Activated naive CD4-positive, alpha-beta T cell treated with anti-CD3 and anti-CD28 coated beads, Interleukin-2, amount 50 U/mL, for 72 hours (primary cell): Measurements from ENCODE around the gene SLC39A11. TPM values are rescaled to one million over a fixed set of nuclear protein-coding genes. Genes with fewer than 3 reads are reported as not detected.

Experiments
- ATAC-seq, 2 donors: fragments of 150-1000 bp; cut with Tn5 transposase; 2 replicates each; pipeline ENCODE4 v1.10.0; 2021; ENCODE audit warnings: mild to moderate bottlenecking in 2 of 2, moderate library complexity in 2 of 2
- DNase-seq, 2 donors: peaks; one replicate each; pipeline ENCODE4 v3.0.0; 2021 to 2022; ENCODE audit warnings: low spot score in 2 of 2
- H3K27ac Mint-ChIP-seq, 2 donors: one replicate each; pipeline ENCODE4 v1.8.0; 2022; ENCODE audit warnings: mild to moderate bottlenecking in 2 of 2, mixed read lengths in 2 of 2
- H3K36me3 Mint-ChIP-seq, 2 donors: one replicate each; pipeline ENCODE4 v1.8.0; 2022; ENCODE audit warnings: mixed read lengths in 2 of 2
- H3K9me3 Mint-ChIP-seq, 2 donors: one replicate each; pipeline ENCODE4 v1.8.0; 2022; ENCODE audit warnings: mixed read lengths in 2 of 2
- total RNA-seq, 2 donors: library from RNA; stranded (reverse); gene quantifications; one replicate each; pipeline ENCODE4 v1.2.3, GENCODE V29; 2022

The SLC39A11 gene
- total RNA-seq, 2 donors from 2014 or later = 14.8 to 17.7 TPM

DNA sequence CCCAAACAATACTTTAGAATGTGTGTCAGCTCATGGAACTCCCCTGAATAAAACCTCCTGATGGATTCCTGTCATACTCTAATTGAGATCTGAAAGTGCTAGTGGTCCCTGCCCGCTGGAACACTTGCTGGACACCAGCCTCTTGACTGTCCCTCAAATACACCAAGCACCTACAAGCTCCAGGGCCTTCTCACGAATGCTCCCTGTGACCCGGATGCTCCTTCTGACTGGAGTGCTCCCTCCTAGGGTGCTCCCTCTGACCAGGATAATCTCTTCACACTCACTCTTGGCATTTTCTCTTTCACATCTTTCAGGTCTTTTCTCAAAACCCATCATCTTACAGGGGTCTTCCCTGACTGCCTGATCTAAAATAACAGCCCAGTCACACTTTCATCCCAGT, 205.9 kb downstream of the SLC39A11 start:
- Mint-ChIP-seq H3K9me3 (peaks cover 0 to 11% of the 10 kb centered on the region in 2 donors), H3K36me3 (peaks cover 0 to 36% of the 10 kb centered on the region in 2 donors), H3K27ac (no peak overlapping the region)
- DNase-seq = no peak
- no peak for ATAC-seq

DNA sequence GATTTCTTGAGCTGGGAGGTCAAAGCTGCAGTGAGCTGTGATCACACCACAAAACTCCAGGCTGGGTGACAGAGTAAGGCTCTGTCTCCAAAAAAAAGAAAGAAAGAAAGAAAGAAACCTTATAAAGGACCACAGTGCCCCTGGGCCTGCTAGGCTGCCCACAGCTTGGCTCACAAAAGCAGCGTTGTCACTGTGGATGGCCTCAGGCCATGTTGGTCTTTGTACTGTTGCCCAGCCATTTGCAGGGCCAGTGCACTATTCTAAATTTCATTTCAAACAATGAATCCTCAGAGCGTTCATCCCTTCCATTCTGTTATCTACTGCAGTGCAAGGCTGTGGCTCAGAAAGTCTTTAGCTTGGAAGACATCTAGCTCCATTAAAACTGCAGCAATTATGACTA, 208.4 kb downstream of the SLC39A11 start:
- Mint-ChIP-seq H3K27ac (no peak overlapping the region), H3K36me3 (peaks cover 13 to 37% of the 10 kb centered on the region in 2 donors)

DNA sequence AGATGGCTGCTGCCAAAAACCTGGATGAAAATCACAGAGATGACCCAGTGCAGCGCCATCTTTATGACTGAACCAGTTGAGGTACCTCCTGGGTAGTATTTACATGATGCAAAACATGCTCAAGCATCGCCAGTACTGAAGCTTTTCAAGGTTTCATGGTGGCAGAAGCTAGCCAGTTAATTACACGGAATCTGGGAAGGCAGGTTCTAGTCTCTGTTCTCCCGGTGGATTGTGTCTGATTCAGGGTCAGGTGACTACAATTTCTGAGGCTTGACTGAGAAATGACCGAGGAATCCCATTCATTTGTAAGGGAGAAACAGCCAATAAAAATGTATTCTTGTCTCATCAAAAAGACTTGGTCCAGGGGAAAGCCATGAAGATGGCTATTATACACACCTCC, 209.1 kb downstream of the SLC39A11 start:
- no peak for DNase-seq
- peaks cover 18 to 36% of the 10 kb centered on the region in 2 donors for H3K36me3 Mint-ChIP-seq
- H3K27ac Mint-ChIP-seq = no peak overlapping the region
- no peak for ATAC-seq
- peaks cover 4 to 27% of the 10 kb centered on the region in 2 donors for H3K9me3 Mint-ChIP-seq

More for the DNA sequence above, 208.4 kb downstream of the SLC39A11 start:
- no peak for DNase-seq
- peaks cover 4 to 24% of the 10 kb centered on the region in 2 donors for H3K9me3 Mint-ChIP-seq
- ATAC-seq = no peak

DNA sequence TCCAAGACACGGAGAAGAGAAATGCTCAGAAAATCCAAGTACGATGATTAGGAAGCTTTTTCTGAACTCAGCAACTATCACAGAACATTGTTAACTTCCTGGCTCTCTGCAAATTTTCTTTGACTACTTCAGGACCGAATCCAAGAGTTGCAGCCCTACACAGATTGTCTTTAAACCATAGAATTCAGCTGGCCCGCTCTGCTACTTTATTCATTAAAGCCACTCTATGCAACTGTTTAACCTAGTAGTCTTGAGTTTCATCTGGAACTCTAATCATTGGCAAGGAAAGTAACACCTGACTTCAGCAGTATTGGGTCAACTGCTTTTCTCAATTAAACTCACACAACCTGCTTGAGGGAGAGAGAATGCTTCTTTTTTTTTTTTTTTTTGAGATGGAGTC, 210.1 kb downstream of the SLC39A11 start:
- Mint-ChIP-seq H3K36me3 (peaks cover 24 to 33% of the 10 kb centered on the region in 2 donors), H3K9me3 (peaks cover 4 to 31% of the 10 kb centered on the region in 2 donors), H3K27ac (no peak overlapping the region)
- ATAC-seq (no peak), DNase-seq (no peak)

DNA sequence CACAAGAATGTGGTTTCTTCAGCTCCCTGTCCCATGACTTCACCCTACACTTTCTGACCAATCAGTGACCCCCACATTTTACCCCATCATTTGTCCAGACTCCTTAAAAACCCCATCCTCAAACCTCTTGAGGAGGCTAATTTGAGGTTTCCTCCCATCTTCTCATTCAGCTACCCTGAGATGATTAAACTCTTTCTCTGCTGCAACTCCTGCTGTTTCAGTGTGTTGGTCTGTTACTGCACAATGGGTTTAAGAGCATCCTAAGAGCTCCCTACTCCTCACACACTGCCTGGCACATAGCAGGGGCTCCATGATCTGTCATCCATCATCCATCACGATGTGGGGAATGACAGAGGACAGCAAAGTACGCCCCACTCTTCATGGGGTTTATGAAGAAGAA, 212.6 kb downstream of the SLC39A11 start:
- Mint-ChIP-seq H3K27ac (no peak overlapping the region), H3K9me3 (peaks cover 11 to 36% of the 10 kb centered on the region in 2 donors), H3K36me3 (peaks cover 45 to 50% of the 10 kb centered on the region in 2 donors)
- DNase-seq (no peak), ATAC-seq (no peak)

DNA sequence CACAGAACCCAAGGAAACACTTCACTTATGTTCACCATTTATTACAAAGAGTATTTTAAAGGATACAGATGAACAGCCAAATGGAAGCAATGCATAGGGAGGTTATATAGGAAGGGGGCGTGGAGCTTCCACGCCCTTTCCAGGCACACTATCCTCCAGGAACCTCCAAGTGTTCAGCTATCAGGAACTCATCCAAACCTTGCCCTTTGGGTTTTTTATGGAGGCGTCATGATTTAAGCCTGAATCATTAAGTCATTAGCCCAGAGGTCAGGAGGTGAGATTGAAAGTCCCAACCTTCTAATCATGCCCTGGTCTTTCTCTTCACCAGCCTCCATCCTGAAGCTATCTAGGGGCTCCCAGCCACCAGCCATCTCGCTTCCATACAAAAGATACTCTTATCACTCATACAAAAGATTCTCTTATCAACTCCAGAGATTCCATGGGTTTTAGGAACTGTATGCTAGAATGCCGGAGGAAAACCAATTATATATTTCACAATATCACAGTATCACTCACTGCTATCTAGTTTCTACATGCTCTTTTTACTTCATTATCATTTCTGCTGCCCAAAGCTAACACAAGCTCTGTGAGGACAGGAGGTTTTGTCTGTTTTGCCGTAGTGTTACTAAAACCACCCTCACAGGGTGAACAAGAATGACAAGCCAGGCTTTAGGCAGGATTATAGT, 213.4 kb downstream of the SLC39A11 start:
- Mint-ChIP-seq H3K9me3 (peaks cover 11 to 43% of the 10 kb centered on the region in 2 donors), H3K27ac (no peak overlapping the region), H3K36me3 (peaks cover 53 to 58% of the 10 kb centered on the region in 2 donors)
- ATAC-seq (no peak), DNase-seq (no peak)

DNA sequence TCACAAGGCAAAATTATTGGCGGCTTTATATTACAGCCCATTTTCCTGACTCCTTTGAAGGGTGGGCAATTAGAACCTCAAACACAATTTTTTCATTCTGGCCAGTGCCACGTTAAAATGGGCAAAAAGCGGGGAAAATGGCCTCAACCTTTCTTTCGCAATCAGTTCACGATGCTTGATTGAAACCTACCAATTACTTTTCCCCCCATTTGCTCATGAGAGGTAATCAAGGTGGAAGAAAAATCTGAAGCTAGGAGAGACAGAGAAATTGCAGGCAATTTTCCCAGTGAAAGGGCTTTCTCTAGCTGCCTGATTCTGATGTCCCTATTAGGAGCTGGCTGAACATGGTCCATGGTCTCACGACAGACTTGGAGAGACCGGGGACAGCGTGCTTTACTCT, 215.1 kb downstream of the SLC39A11 start:
- H3K9me3 Mint-ChIP-seq = peaks cover 11 to 43% of the 10 kb centered on the region in 2 donors
- no peak for ATAC-seq
- DNase-seq = no peak
- no peak overlapping the region for H3K27ac Mint-ChIP-seq
- H3K36me3 Mint-ChIP-seq = peaks cover 53 to 64% of the 10 kb centered on the region in 2 donors

DNA sequence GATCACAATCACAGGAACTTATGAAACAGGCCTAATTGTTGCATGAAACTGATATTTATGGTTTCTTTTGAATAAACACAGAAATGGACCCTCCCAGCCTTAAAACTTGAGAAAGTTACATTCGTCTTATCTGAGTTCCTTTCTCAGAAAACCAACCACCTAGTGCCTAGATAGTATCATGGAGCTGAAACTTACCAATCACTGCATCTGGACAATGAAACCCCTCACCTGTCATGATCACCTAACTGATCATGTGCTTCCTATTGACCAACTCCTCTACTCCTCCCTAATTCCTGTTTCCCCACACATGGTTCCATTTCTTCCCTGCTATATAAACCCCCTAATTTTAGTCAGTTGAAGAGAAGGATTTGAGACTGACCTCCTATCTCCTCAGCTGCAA, 216.1 kb downstream of the SLC39A11 start:
- Mint-ChIP-seq H3K36me3 (peaks cover 53 to 64% of the 10 kb centered on the region in 2 donors), H3K27ac (no peak overlapping the region), H3K9me3 (peaks cover 11 to 43% of the 10 kb centered on the region in 2 donors)
- ATAC-seq (no peak), DNase-seq (no peak)

DNA sequence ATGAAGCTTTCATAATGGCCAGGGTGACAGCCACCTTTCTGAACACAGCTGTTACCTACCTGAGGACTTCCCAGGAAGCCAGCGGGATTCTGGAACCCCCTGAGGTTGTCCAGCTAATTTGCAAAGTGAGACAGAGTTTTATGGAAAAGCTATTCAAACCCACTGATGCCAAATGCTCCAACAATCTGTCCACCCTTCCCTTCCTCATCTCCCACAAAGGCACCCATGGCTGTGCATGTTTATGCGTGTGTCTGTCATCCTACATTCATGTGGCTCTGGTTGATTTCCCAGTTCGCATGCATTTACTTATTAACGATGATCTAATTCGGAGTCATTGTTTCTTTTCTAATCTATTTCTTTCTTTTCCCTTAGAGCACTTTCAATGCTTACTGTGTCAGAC, 217.1 kb downstream of the SLC39A11 start:
- Mint-ChIP-seq H3K9me3 (peaks cover 11 to 41% of the 10 kb centered on the region in 2 donors), H3K36me3 (peaks cover 51 to 61% of the 10 kb centered on the region in 2 donors), H3K27ac (no peak overlapping the region)
- DNase-seq (no peak), ATAC-seq (no peak)

DNA sequence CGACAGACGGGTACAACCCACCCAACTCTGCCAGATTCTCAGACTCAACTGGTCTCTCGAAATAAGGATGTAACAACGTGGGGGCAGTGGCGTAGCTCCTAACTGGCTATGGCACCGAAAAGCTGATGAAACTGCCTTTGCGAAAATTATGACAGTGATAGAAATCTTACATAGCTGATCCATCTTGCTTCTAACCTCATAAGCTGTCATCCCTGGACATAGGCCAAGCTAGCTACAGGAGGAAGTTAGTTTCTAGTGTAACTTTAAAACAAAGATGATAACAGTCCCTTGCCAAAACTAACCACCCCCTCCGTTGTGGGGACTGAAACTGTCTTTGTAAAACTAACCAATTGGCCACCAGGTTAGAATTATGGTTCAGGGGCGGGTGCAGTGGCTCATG, 220.1 kb downstream of the SLC39A11 start:
- no peak for DNase-seq
- ATAC-seq = no peak
- H3K9me3 Mint-ChIP-seq = peaks cover 7 to 24% of the 10 kb centered on the region in 2 donors
- no peak overlapping the region for H3K27ac Mint-ChIP-seq
- H3K36me3 Mint-ChIP-seq = peaks cover 29 to 40% of the 10 kb centered on the region in 2 donors

DNA sequence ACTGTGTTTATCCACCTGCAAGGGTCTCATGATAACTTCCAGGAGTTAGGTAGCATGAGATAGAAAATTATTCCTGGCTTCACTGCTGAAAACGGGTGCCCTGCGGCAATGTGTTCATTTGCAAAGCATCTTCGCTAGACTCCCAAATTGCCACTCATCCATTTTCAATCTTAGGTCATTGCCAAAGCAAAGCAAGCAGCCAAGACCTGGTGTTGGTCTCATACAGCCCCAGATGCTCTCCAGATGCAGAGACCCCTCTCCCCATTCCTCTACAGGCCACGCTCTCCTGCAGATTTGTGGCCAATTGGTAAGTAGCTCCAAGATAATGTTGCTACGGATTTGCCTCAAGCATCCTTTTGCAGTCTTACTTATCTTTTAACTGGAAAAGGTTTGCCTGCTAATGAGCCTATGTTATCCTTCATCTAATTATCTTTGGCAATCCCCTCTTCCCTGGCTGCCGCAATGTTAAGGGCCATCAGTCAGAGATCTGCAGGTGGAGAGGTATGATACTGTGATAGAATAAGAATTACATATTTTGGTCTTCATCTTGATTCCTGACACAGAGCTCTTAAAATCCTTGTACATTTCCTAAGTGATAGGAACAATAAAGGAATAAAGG, 222.0 kb downstream of the SLC39A11 start:
- Mint-ChIP-seq H3K36me3 (peaks cover 10 to 36% of the 10 kb centered on the region in 2 donors), H3K9me3 (peaks cover 0 to 9% of the 10 kb centered on the region in 2 donors), H3K27ac (no peak overlapping the region)
- no peak for DNase-seq
- ATAC-seq = no peak

DNA sequence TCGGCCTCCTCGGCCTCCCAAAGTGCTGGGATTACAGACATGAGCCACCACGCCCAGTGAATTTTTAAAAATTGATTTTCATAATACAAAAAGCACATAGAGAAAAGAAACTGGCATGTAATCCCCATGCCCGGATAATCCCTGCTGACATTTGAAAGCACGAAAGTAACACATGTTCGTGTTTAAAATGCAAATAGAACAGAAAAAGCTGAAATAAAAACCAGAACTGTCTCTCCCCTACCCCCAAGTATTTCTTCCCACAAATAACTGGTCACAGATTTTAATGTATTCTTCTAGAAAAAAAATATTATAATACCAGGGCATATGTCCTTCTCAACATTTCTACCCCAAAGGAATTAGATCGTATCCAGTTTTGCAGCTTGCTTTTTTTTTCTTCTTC, 222.9 kb downstream of the SLC39A11 start:
- Mint-ChIP-seq H3K36me3 (peaks cover 5 to 30% of the 10 kb centered on the region in 2 donors), H3K27ac (no peak overlapping the region), H3K9me3 (peaks cover 0 to 4% of the 10 kb centered on the region in 2 donors)
- DNase-seq (no peak), ATAC-seq (no peak)

DNA sequence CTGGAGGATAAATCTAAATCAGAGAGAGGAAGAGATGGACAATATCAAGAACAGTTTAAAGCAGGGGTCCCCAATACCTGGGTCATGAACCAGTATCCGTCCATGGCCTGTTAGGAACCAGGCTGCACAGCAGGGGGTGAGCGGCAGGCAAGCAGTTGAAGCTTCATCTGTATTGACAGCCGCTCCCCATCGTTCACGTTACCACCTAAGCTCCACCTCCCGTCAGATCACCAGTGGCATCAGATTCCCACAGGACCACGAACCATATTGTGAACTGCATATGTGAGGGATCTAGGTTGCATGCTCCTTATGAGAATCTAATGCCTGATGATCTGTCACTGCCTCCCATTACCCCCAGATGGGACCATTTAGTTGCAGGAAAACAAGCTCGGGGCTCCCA, 226.5 kb downstream of the SLC39A11 start:
- H3K36me3 Mint-ChIP-seq = peaks cover 0 to 18% of the 10 kb centered on the region in 2 donors
- no peak for DNase-seq
- H3K27ac Mint-ChIP-seq = no peak overlapping the region
- H3K9me3 Mint-ChIP-seq = no peaks in the 10 kb centered on the region
- no peak for ATAC-seq

DNA sequence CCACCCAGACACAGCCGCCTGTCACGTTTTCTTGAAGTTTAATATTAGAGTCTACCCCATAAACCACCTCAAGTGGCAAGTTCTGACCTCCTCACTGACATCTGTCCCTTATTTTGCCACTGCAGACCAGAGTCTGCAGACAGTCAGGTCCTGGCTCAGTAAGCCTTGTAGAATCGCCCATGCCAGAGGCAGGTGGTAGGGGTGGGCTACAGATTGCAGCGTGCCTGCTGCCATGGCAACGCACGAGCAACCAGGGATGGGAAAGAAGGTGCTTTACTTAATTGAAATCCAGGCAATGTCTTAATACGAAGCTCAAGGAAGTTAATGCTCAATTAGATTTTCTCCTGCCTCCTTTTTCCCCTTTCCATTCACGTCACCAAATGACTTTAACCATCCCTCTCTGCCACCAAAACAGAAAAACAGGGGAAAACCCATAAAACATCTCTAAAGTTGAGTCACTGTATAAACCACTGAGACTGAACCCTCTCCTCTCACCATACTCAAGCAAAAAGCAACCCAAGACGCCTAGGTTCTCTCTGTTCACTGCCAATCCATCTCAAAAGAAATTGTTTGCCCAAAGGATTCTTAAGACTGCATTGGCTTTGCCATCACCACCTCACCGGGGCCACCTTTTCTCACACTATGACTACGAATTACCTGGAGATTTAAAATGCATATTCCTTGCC, 228.8 kb downstream of the SLC39A11 start:
- ATAC-seq = peak; percentile 92 to 95
- Mint-ChIP-seq H3K36me3 (peaks cover 6 to 18% of the 10 kb centered on the region in 2 donors), H3K9me3 (no peaks in the 10 kb centered on the region), H3K27ac (no peak overlapping the region)
- no peak for DNase-seq

DNA sequence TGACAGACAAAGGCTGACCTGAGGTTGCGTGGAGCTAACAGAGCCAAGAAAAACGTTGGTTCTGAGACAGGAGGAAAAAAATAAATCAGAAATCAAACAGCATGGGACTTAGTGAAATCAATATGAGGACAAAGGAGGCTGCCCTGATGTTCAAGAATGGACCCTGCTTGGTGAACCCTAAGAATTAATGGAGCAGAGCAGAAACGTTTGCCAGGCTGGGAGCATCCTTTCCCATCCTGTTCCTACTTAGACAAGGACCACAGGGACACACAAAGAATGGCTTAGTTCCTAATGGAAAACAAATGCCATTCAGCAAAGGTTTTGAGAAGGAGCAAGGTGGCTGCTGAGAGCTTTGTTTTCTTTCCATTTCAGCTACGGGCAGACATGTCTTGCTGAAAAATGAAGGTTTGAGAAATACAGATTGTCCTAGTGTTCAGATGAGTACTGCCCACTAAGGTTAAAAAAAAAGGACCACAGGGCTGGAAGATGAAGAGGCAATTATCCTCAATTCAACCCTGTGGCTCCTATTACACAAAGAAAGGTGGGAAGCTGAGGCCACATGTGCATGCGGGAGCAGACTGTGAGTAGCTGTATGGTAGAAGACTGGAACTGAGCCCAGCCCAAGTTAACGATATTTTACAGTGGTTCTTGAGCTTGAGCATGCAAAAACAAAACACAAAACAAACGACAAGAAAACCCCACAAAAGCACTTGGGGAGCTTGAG, 230.1 kb downstream of the SLC39A11 start:
- DNase-seq (no peak), ATAC-seq (no peak)
- Mint-ChIP-seq H3K9me3 (no peaks in the 10 kb centered on the region), H3K27ac (peak overlapping the region in 1 of 2 donors; percentile 70), H3K36me3 (peaks cover 6 to 17% of the 10 kb centered on the region in 2 donors)

DNA sequence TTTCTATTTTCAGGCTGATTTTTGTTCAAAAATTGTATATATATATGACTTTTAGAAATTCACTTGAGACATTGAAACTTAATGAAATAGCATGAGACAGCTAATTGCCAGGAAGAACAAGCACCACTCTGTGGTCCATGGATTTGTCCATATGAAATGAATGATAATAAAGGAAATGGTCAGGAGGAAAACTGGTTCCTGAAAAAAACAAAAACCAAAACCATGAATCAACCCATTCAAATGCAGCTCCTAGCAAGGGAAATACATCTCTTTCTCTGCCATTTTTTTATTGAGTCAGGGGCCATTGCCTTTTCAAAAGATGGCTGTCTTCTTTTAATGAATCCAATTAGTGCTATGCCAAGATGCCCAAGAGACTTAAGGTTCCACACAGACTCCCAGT, 230.7 kb downstream of the SLC39A11 start:
- H3K36me3 Mint-ChIP-seq = peaks cover 6 to 11% of the 10 kb centered on the region in 2 donors
- H3K9me3 Mint-ChIP-seq = no peaks in the 10 kb centered on the region
- no peak for ATAC-seq
- no peak for DNase-seq
- H3K27ac Mint-ChIP-seq = peak overlapping the region in 1 of 2 donors; percentile 70

DNA sequence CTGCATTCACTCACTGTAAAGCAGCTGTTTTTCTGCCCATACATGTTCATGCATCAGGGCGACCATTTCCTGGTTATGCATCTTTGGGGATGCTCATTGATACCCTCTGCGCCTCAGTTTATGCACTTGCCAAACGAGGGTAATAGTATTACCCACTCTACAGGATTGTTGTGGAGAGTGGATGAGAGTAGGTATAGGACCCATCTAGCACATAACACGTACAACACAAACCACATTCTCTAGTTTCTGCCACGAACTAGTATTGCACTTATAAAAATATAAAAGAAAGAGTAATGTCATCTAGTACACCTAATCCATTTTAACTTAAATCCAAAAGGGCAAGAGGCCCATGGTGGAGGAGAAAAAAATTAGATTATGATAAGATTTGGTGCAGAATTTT, 231.7 kb downstream of the SLC39A11 start:
- no peak for ATAC-seq
- DNase-seq = no peak
- H3K27ac Mint-ChIP-seq = no peak overlapping the region
- H3K9me3 Mint-ChIP-seq = no peaks in the 10 kb centered on the region
- peaks cover 5 to 6% of the 10 kb centered on the region in 2 donors for H3K36me3 Mint-ChIP-seq
